ENCODE data around the gene ADGB. TPM values are rescaled to one million over a fixed set of nuclear protein-coding genes. Genes with fewer than 3 reads are reported as not detected.

The ADGB gene
- total and polyA plus RNA-seq, 9 of the 15 experiments (the other 6 are each of a cell fraction or from before 2014, with no cell fraction given), result not detected

DNA sequence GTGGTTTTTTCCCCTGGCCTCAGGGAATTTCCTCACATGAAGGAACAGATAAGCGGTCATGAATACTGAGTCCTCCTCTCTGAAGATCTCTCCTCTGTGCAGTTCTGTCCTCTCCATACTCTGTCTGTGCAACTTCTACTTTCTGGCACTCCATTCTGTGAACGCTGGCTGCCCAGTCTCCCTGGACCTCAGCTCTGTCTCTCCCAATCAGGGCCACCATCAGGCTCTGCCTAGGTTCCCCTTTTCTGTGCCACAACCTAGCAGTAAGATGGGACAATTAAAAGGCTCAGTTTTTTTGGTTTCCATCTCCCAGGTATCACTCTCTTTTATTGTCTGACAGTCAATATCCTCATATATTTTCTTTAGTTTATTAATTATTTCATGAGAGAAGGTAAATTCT is 4.8 kb upstream of the ADGB start:
- ChIA-PET POLR2A (interaction anchor here (0.6 to 0.8 kb wide), 2 partner anchors 252 to 455 kb away, joined by 3 read pairs; no protein-coding TSS in a partner anchor), CTCF (ENCODE audit: low intra/inter-chr PET ratio) (no interaction called here)
- H3K9me1 ChIP-seq (ENCODE audit: control insufficient read depth, insufficient read depth, low read length), result no peaks in the 10 kb centered on the region
- H4K20me1 ChIP-seq (replicated peaks; ENCODE audit: control insufficient read depth, insufficient read depth, low read length), result no peaks in the 10 kb centered on the region
- H2AFZ ChIP-seq (ENCODE audit: low read depth, low read length), result no peak overlapping the region
- 0% methylated on average over 2 of the region's 2 CpGs for WGBS (ENCODE audit: insufficient coverage, low coverage, missing lambda C conversion rate)
- no TSS peak for BruUV-seq (replicated peaks)
- H3K36me3 ChIP-seq (ENCODE audit: control insufficient read depth, insufficient read depth, low read length), result no peaks in the 10 kb centered on the region
- no peak overlapping the region for H3K4me3 ChIP-seq
- intact Hi-C loops (cut with micrococcal nuclease) (no loop called here), in situ Hi-C loops (cut with MboI) (no loop called here)
- no peak for ATAC-seq
- no peaks in the 10 kb centered on the region for H3K9me3 ChIP-seq (replicated peaks; ENCODE audit: control insufficient read depth, insufficient read depth, low read depth, low read length)
- H3K27me3 ChIP-seq (ENCODE audit: control insufficient read depth in 2 of 2, insufficient read depth in 2 of 2, low read length in 2 of 2), result peaks cover 0 to 5% of the 10 kb centered on the region in 2 experiments; a peak in 1 of 5 replicates
- no peak overlapping the region for H3K27ac ChIP-seq (ENCODE audit: extremely low read depth, low read depth, low read length)
- no peak overlapping the region for H3K4me2 ChIP-seq (ENCODE audit: insufficient read depth, low read length)
- no peak for DNase-seq (ENCODE audit: extremely low read depth in 1 of 4, low spot score in 3 of 4)
- TF ChIP-seq PHB (CRISPR knock-in tag; IDR thresholded peaks at IDR 0.05), result no peak
- no peak overlapping the region for H3K9ac ChIP-seq (ENCODE audit: insufficient read depth in 1 of 2, low read depth in 2 of 2, low read length in 2 of 2)
- FAIRE-seq, result peak; percentile 48
- H3K79me2 ChIP-seq (ENCODE audit: control insufficient read depth, insufficient read depth, low read length), result no peaks in the 10 kb centered on the region
- H3K4me1 ChIP-seq (replicated peaks in 1 of 2; ENCODE audit: control insufficient read depth in 2 of 2, insufficient read depth in 2 of 2, low read length in 2 of 2), result peaks cover 0 to 5% of the 10 kb centered on the region in 2 experiments; a peak in 3 of 5 replicates

DNA sequence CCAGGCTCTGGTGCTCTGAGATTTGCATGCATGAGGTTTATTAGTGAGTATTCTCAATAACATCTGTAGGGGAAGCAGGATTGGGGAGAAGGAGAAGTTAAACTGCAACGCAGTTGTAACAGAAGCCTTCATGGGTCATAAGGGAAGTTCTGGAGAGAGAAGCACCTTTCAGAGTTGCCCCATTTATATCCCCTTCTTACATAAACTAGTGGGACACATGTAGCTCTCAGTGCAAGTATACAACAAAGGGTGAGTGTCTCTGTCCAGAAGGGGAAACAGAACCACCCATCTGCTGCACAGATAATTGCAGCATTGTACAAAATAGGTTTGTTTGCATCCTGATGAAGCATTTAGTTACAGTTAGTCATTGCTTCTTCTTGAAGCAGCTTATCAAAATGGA is 4.3 kb upstream of the ADGB start:
- Histone ChIP-seq H3K4me2 (ENCODE audit: insufficient read depth, low read length) (no peak overlapping the region), H3K36me3 (ENCODE audit: control insufficient read depth, insufficient read depth, low read length) (no peaks in the 10 kb centered on the region), H3K4me1 (replicated peaks in 1 of 2; ENCODE audit: control insufficient read depth in 2 of 2, insufficient read depth in 2 of 2, low read length in 2 of 2) (peaks cover 0 to 7% of the 10 kb centered on the region in 2 experiments; a peak in 3 of 5 replicates), H2AFZ (ENCODE audit: low read depth, low read length) (no peak overlapping the region), H3K27ac (ENCODE audit: extremely low read depth, low read depth, low read length) (no peak overlapping the region), H3K27me3 (ENCODE audit: control insufficient read depth in 2 of 2, insufficient read depth in 2 of 2, low read length in 2 of 2) (peaks cover 0 to 8% of the 10 kb centered on the region in 2 experiments; a peak in 1 of 5 replicates), H4K20me1 (replicated peaks; ENCODE audit: control insufficient read depth, insufficient read depth, low read length) (no peaks in the 10 kb centered on the region), H3K9me1 (ENCODE audit: control insufficient read depth, insufficient read depth, low read length) (no peaks in the 10 kb centered on the region), H3K9ac (ENCODE audit: insufficient read depth in 1 of 2, low read depth in 2 of 2, low read length in 2 of 2) (no peak overlapping the region), H3K4me3 (no peak overlapping the region), H3K79me2 (ENCODE audit: control insufficient read depth, insufficient read depth, low read length) (no peaks in the 10 kb centered on the region), H3K9me3 (replicated peaks; ENCODE audit: control insufficient read depth, insufficient read depth, low read depth, low read length) (no peaks in the 10 kb centered on the region)
- no TSS peak for BruUV-seq (replicated peaks)
- ATAC-seq (no peak), FAIRE-seq (no peak), DNase-seq (ENCODE audit: extremely low read depth in 1 of 4, low spot score in 3 of 4) (no peak)
- intact Hi-C loops (cut with micrococcal nuclease), result no loop called here
- ChIA-PET CTCF (ENCODE audit: low intra/inter-chr PET ratio) (no interaction called here), POLR2A (interaction anchor here (0.6 to 0.8 kb wide), 2 partner anchors 253 to 455 kb away, joined by 3 read pairs; no protein-coding TSS in a partner anchor)
- in situ Hi-C loops (cut with MboI), result no loop called here
- WGBS (ENCODE audit: insufficient coverage, low coverage, missing lambda C conversion rate), result 0% methylated on average over 1 of the region's 1 CpG
- TF ChIP-seq, protein P1, sequence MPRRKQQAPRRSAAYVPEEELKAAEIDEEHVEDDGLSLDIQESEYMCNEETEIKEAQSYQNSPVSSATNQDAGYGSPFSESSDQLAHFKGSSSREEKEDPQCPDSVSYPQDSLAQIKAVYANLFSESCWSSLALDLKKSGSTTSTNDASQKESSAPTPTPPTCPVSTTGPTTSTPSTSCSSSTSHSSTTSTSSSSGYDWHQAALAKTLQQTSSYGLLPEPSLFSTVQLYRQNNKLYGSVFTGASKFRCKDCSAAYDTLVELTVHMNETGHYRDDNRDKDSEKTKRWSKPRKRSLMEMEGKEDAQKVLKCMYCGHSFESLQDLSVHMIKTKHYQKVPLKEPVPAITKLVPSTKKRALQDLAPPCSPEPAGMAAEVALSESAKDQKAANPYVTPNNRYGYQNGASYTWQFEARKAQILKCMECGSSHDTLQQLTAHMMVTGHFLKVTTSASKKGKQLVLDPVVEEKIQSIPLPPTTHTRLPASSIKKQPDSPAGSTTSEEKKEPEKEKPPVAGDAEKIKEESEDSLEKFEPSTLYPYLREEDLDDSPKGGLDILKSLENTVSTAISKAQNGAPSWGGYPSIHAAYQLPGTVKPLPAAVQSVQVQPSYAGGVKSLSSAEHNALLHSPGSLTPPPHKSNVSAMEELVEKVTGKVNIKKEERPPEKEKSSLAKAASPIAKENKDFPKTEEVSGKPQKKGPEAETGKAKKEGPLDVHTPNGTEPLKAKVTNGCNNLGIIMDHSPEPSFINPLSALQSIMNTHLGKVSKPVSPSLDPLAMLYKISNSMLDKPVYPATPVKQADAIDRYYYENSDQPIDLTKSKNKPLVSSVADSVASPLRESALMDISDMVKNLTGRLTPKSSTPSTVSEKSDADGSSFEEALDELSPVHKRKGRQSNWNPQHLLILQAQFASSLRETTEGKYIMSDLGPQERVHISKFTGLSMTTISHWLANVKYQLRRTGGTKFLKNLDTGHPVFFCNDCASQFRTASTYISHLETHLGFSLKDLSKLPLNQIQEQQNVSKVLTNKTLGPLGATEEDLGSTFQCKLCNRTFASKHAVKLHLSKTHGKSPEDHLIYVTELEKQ (CRISPR knock-in tag; IDR thresholded peaks at IDR 0.05), result no peak
- TF ChIP-seq MTA3 (IDR thresholded peaks at IDR 0.05; ENCODE audit: borderline replicate concordance), result no peak
- no peak for TF ChIP-seq SMC3 (conservative IDR thresholded peaks at IDR 0.05; ENCODE audit: insufficient read depth, low read depth, low read length)
- TF ChIP-seq, protein P2, sequence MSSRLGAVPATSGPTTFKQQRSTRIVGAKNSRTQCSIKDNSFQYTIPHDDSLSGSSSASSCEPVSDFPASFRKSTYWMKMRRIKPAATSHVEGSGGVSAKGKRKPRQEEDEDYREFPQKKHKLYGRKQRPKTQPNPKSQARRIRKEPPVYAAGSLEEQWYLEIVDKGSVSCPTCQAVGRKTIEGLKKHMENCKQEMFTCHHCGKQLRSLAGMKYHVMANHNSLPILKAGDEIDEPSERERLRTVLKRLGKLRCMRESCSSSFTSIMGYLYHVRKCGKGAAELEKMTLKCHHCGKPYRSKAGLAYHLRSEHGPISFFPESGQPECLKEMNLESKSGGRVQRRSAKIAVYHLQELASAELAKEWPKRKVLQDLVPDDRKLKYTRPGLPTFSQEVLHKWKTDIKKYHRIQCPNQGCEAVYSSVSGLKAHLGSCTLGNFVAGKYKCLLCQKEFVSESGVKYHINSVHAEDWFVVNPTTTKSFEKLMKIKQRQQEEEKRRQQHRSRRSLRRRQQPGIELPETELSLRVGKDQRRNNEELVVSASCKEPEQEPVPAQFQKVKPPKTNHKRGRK (tag; IDR thresholded peaks at IDR 0.05), result no peak
- TF ChIP-seq, protein P3, sequence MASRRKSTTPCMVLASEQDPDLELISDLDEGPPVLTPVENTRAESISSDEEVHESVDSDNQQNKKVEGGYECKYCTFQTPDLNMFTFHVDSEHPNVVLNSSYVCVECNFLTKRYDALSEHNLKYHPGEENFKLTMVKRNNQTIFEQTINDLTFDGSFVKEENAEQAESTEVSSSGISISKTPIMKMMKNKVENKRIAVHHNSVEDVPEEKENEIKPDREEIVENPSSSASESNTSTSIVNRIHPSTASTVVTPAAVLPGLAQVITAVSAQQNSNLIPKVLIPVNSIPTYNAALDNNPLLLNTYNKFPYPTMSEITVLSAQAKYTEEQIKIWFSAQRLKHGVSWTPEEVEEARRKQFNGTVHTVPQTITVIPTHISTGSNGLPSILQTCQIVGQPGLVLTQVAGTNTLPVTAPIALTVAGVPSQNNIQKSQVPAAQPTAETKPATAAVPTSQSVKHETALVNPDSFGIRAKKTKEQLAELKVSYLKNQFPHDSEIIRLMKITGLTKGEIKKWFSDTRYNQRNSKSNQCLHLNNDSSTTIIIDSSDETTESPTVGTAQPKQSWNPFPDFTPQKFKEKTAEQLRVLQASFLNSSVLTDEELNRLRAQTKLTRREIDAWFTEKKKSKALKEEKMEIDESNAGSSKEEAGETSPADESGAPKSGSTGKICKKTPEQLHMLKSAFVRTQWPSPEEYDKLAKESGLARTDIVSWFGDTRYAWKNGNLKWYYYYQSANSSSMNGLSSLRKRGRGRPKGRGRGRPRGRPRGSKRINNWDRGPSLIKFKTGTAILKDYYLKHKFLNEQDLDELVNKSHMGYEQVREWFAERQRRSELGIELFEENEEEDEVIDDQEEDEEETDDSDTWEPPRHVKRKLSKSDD (conservative IDR thresholded peaks at IDR 0.05; ENCODE audit: low read length), result no peak
